ENCODE measurements around the gene DEDD.

The DEDD gene

DNA sequence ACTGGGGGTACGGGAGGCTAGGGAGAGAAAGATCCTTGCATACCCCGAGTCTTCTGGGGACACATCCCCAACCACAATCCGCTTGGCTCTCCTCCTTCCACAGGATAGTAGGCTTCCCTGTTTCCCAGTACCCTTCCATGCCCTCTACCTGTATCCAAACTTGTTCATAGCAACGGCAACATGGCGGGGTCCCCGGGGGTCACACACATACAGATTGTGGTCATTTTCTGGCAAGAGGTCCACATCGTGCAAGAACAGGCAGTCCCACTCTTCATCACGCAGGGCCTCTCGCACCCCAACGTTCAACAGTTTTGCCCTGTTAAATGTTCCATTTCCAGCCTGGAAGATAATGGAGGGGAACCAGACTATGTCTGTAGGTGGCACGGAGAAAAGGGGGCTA is 41.2 kb upstream of the DEDD start:
- Histone ChIP-seq H2AFZ (ENCODE audit: low read length, unreplicated experiment) (no peak overlapping the region), H3K4me3 (ENCODE audit: low read depth, low read length) (no peak overlapping the region), H3K27ac (ENCODE audit: low read depth, low read length) (peak overlapping the region; percentile 98), H3K4me1 (ENCODE audit: control insufficient read depth, insufficient read depth, low read length, unreplicated experiment) (peaks cover 30% of the 10 kb centered on the region), H3K27me3 (ENCODE audit: insufficient read depth, low read length) (no peaks in the 10 kb centered on the region), H3K79me2 (ENCODE audit: control insufficient read depth, insufficient read depth, low read length, unreplicated experiment) (peaks cover 13% of the 10 kb centered on the region), H3K36me3 (ENCODE audit: insufficient read depth, low read length) (peaks cover 21% of the 10 kb centered on the region; the same call in 1 of the 2 replicates)

DNA sequence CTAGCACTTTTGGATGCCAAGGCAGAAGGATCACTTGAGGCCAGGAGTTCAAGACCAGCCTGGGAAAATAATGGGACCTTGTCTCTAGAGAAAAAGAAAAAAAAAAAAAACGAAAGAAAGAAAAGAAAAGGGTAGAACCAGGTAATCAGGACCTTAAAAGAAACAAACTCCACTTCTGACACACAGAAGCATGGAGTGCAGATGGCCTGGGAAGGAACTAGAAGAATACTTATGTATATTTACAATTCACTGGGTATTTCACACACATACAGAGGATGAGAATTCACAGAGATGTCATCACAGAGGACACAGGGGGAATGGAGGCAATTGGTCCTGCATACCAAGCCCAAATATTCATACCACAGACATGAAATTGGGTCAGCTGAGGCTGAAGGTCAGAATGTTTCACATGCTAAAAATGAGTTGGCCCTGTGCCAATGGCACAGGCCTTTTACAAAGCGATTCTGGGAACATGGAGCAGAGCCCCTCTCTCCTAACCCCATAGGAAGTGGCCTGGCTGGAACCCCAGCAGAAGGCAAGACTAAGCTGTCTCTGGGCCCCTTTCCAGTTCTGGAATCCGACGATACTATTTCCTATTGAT is 40.4 kb upstream of the DEDD start:
- Histone ChIP-seq H3K27ac (ENCODE audit: low read depth, low read length) (peak overlapping the region; percentile 98), H3K79me2 (ENCODE audit: control insufficient read depth, insufficient read depth, low read length, unreplicated experiment) (peaks cover 13% of the 10 kb centered on the region), H3K36me3 (ENCODE audit: insufficient read depth, low read length) (peaks cover 21% of the 10 kb centered on the region; the same call in 1 of the 2 replicates), H3K4me1 (ENCODE audit: control insufficient read depth, insufficient read depth, low read length, unreplicated experiment) (peaks cover 28% of the 10 kb centered on the region), H3K4me3 (ENCODE audit: low read depth, low read length) (no peak overlapping the region), H2AFZ (ENCODE audit: low read length, unreplicated experiment) (no peak overlapping the region), H3K27me3 (ENCODE audit: insufficient read depth, low read length) (no peaks in the 10 kb centered on the region)

DNA sequence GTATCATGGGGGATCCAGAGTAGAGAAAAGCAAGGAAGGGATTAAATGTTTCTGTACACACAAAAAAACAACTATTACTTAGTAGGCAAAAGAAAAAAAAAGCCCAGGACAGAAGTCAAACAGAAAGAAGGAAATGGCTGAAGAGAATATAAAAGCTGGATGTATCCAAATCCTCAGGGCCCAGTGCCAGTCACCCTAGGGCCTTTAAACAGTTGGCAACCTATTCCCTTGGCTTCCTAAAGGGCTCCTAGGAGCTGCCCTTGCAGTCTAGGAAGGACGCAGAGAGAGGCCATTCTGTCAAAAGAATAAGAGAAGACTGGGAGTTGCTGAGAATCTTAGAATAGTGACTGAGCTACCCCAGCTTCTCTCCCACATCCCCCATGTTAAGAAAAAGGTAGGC is 39.9 kb upstream of the DEDD start:
- Histone ChIP-seq H3K36me3 (ENCODE audit: insufficient read depth, low read length) (peaks cover 21% of the 10 kb centered on the region; the same call in 1 of the 2 replicates), H3K27ac (ENCODE audit: low read depth, low read length) (peak overlapping the region; percentile 98), H3K79me2 (ENCODE audit: control insufficient read depth, insufficient read depth, low read length, unreplicated experiment) (peaks cover 13% of the 10 kb centered on the region), H3K4me1 (ENCODE audit: control insufficient read depth, insufficient read depth, low read length, unreplicated experiment) (peaks cover 25% of the 10 kb centered on the region), H3K27me3 (ENCODE audit: insufficient read depth, low read length) (no peaks in the 10 kb centered on the region), H2AFZ (ENCODE audit: low read length, unreplicated experiment) (no peak overlapping the region), H3K4me3 (ENCODE audit: low read depth, low read length) (no peak overlapping the region)

DNA sequence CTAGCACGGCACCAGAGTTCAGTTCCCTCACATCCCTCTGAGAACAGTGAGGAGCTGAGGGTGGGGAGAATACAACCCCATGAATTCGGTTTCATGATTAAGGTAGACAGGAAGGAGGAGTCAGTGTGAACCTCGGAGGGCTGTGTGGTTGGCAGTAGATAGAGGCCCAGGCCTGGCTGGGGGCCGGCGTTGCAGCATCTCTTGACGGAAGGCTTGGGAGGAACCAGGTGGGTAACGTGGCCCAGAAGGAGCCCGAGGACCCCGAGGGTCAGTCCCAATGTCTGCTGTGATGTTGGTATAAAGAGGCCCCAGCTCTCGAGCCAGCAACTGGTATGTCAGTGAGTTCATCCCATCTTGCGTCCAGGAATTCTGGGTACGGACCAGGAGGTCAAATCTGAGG is 39.2 kb upstream of the DEDD start:
- no peak overlapping the region for H3K4me3 ChIP-seq (ENCODE audit: low read depth, low read length)
- H2AFZ ChIP-seq (ENCODE audit: low read length, unreplicated experiment): no peak overlapping the region
- peaks cover 9% of the 10 kb centered on the region for H3K79me2 ChIP-seq (ENCODE audit: control insufficient read depth, insufficient read depth, low read length, unreplicated experiment)
- peaks cover 25% of the 10 kb centered on the region for H3K4me1 ChIP-seq (ENCODE audit: control insufficient read depth, insufficient read depth, low read length, unreplicated experiment)
- H3K27ac ChIP-seq (ENCODE audit: low read depth, low read length): peak overlapping the region; percentile 98
- H3K27me3 ChIP-seq (ENCODE audit: insufficient read depth, low read length): no peaks in the 10 kb centered on the region
- H3K36me3 ChIP-seq (ENCODE audit: insufficient read depth, low read length): peaks cover 21% of the 10 kb centered on the region; the same call in 1 of the 2 replicates

DNA sequence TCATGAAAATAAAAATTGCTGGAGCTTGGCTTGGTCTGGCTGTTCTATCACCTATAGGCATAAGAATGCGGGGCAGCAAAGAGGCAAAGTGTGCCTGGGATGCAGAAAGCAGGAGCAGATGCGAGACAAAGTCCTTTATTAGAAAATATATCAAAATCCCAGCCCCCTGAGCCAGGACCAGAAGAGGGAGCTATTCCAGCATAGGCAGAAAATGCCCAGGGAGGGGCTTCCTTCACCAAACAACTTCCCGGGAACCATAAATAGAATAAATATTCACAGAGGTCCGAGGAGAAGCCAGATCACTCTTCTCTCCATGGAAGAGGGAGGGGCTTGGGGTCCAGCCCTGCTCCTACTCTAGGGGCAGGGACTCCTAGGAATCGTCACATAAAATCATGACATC is 38.7 kb upstream of the DEDD start:
- peaks cover 21% of the 10 kb centered on the region; the same call in 1 of the 2 replicates for H3K36me3 ChIP-seq (ENCODE audit: insufficient read depth, low read length)
- H3K4me3 ChIP-seq (ENCODE audit: low read depth, low read length): no peak overlapping the region
- no peaks in the 10 kb centered on the region for H3K27me3 ChIP-seq (ENCODE audit: insufficient read depth, low read length)
- H2AFZ ChIP-seq (ENCODE audit: low read length, unreplicated experiment): no peak overlapping the region
- peaks cover 20% of the 10 kb centered on the region for H3K4me1 ChIP-seq (ENCODE audit: control insufficient read depth, insufficient read depth, low read length, unreplicated experiment)
- H3K27ac ChIP-seq (ENCODE audit: low read depth, low read length): peak overlapping the region; percentile 98; the same call in 1 of the 2 replicates
- peaks cover 4% of the 10 kb centered on the region for H3K79me2 ChIP-seq (ENCODE audit: control insufficient read depth, insufficient read depth, low read length, unreplicated experiment)

DNA sequence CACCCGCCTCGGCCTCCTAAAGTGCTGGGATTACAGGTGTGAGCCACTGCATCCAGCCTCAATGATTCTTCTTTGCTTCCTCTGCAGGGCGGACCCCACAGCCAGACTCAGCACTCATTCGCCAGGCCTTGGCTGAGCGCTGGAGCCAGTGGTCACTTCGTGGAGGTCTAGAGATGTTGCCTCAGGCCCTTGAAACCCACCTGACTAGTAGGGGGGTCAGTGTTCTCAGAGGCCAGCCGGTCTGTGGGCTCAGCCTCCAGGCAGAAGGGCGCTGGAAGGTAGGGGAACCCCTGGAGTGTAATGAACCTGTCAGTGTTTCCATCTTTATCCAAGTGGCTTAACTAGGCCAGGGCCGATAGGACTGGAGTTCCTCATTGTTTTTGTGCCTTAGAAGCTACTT is 36.4 kb upstream of the DEDD start:
- H2AFZ ChIP-seq (ENCODE audit: low read length, unreplicated experiment): no peak overlapping the region
- H3K27me3 ChIP-seq (ENCODE audit: insufficient read depth, low read length): no peaks in the 10 kb centered on the region
- no peak overlapping the region for H3K4me3 ChIP-seq (ENCODE audit: low read depth, low read length)
- peaks cover 19% of the 10 kb centered on the region for H3K4me1 ChIP-seq (ENCODE audit: control insufficient read depth, insufficient read depth, low read length, unreplicated experiment)
- H3K27ac ChIP-seq (ENCODE audit: low read depth, low read length): no peak overlapping the region
- peaks cover 23% of the 10 kb centered on the region; the same call in 1 of the 2 replicates for H3K36me3 ChIP-seq (ENCODE audit: insufficient read depth, low read length)
- H3K79me2 ChIP-seq (ENCODE audit: control insufficient read depth, insufficient read depth, low read length, unreplicated experiment): no peaks in the 10 kb centered on the region

DNA sequence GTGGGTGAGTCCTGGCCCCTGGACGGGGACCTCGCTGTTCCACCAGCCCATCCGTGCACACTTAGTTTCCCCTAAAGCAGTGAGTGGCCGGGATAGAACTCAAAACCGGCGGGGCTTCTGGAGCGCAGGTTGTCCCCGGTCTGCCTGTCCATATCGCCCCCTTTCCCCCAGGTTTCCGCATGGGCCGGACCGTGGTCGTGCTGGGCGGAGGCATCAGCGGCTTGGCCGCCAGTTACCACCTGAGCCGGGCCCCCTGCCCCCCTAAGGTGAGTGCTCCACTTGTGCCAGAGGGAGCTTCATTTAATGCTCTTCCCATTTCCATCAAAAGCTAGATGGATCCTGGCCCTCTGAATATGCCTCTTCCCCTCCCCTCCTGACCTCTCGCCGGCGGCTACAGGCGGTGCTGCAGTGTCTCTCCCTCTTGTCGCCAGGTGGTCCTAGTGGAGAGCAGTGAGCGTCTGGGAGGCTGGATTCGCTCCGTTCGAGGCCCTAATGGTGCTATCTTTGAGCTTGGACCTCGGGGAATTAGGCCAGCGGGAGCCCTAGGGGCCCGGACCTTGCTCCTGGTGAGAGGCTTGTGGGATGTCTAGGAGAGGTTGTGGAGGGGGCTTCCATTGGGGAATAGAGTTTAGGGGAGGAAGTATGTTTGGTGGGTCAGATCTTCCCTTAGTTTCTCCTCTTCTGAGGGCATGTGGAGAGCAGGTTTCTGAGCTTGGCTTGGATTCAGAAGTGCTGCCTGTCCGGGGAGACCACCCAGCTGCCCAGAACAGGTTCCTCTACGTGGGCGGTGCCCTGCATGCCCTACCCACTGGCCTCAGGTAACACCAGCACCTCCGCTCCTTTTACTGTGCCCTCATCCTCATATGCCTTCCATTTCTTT is 34.4 kb upstream of the DEDD start:
- Histone ChIP-seq H3K27ac (ENCODE audit: low read depth, low read length) (peak overlapping the region; percentile 90), H2AFZ (ENCODE audit: low read length, unreplicated experiment) (peak overlapping the region; percentile 17), H3K36me3 (ENCODE audit: insufficient read depth, low read length) (peaks cover 28% of the 10 kb centered on the region; the same call in 1 of the 2 replicates)

DNA sequence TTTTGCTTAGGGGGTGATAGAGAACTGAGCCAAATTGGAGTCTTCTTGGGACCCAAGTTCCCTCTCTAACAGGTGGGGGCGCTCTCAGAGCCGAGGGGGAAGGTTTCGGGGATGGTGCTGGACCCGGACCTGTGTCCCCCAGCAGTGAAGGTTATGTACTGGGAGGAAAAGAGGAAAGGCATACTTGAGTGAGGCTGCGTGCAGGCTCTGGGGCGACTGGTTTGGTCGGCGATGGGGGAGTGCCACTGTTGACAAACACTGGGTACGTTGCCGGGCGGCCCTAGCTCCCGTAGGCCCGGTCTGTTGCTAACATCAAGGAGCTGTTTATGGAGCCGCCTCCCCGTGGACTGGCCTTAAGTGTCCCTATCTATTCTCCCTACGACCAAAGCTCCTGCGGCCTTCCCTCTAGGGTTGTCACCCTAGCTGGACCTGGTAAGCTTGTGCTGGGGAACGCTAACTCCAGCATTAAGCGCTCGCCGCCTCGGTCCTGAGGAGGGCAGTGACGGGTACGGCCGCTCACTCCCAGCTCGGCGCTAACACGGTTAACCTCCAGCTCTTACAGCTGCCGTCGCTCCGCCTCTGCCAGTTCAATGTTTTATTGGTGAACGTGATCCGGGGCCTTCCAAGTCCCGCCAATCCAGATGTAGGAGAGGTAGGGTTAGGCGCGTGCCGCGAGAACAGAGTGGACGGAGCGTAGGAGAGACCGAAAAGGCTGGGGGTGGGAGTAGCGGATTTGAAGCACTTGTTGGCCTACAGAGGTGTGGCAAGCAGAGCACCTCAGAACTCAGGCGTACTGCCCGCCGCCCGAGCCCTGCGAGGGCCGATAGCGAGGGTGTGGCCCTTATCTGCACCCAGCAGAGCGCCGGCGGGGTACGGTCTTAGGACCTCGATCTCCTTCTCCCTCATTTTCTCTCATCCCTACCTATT is 33.5 kb upstream of the DEDD start, which contains the start of gene PPOX:
TSS of gene PPOX (plus strand) at position 685 of the 927 bp plus-strand sequence. CDS start 422 bp downstream, outside the sequence.
- H3K4me3 ChIP-seq (ENCODE audit: low read depth, low read length): peak within 1 kb of the TSS; percentile 94
- no peaks in the 10 kb centered on the region for H3K4me1 ChIP-seq (ENCODE audit: control insufficient read depth, insufficient read depth, low read length, unreplicated experiment)
- H3K79me2 ChIP-seq (ENCODE audit: control insufficient read depth, insufficient read depth, low read length, unreplicated experiment): no peaks in the 10 kb centered on the region
- H3K36me3 ChIP-seq (ENCODE audit: insufficient read depth, low read length): peaks cover 21% of the 10 kb centered on the region; the same call in 1 of the 2 replicates
- peak within 1 kb of the TSS; percentile 17 for H2AFZ ChIP-seq (ENCODE audit: low read length, unreplicated experiment)
- H3K27me3 ChIP-seq (ENCODE audit: insufficient read depth, low read length): no peaks in the 10 kb centered on the region
- peak within 1 kb of the TSS; percentile 90 for H3K27ac ChIP-seq (ENCODE audit: low read depth, low read length)

More for the DNA sequence above, 34.4 kb upstream of the DEDD start:
- Histone ChIP-seq H3K4me3 (ENCODE audit: low read depth, low read length) (peak overlapping the region; percentile 94), H3K4me1 (ENCODE audit: control insufficient read depth, insufficient read depth, low read length, unreplicated experiment) (no peaks in the 10 kb centered on the region), H3K27me3 (ENCODE audit: insufficient read depth, low read length) (no peaks in the 10 kb centered on the region), H3K79me2 (ENCODE audit: control insufficient read depth, insufficient read depth, low read length, unreplicated experiment) (no peaks in the 10 kb centered on the region)

DNA sequence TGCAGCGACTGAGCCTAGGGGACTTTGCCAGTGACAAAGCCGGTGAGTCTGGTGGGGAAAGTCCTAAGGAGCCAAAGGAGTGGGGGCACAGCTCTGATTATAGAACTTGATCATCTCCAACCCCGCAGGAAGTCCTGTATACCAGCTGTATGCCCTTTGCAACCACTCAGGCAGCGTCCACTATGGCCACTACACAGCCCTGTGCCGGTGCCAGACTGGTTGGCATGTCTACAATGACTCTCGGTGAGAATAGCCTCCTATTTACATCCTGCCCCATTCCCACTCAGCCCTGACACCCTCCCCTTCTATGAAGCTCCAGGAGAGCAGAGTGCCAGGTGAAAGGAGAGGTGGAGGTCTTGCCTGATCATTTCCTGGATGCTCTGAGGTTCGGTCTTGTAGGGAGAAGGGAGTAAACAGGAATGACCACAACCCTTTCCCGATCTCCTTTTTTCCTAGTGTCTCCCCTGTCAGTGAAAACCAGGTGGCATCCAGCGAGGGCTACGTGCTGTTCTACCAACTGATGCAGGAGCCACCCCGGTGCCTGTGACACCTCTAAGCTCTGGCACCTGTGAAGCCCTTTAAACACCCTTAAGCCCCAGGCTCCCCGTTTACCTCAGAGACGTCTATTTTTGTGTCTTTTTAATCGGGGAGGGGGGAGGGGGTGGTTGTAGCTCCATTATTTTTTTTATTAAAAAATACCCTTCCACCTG is 32.6 kb upstream of the DEDD start:
- no peaks in the 10 kb centered on the region for H3K27me3 ChIP-seq (ENCODE audit: insufficient read depth, low read length)
- H2AFZ ChIP-seq (ENCODE audit: low read length, unreplicated experiment): no peak overlapping the region
- peaks cover 9% of the 10 kb centered on the region for H3K79me2 ChIP-seq (ENCODE audit: control insufficient read depth, insufficient read depth, low read length, unreplicated experiment)
- peaks cover 14% of the 10 kb centered on the region; the same call in 1 of the 2 replicates for H3K36me3 ChIP-seq (ENCODE audit: insufficient read depth, low read length)
- H3K27ac ChIP-seq (ENCODE audit: low read depth, low read length): peak overlapping the region; percentile 90
- H3K4me3 ChIP-seq (ENCODE audit: low read depth, low read length): peak overlapping the region; percentile 94; the same call in 1 of the 2 replicates
- H3K4me1 ChIP-seq (ENCODE audit: control insufficient read depth, insufficient read depth, low read length, unreplicated experiment): peaks cover 6% of the 10 kb centered on the region

Measured in ACC112 (cell line).